ENCODE measurements around the gene SCN5A. TPM values are rescaled to one million over a fixed set of nuclear protein-coding genes. Genes with fewer than 3 reads are reported as not detected.

SCN5A gene
- total and polyA plus RNA-seq, 12 donors: 0.04 to 2.1 (median 0.33) TPM; not detected in 2

GRCh38 chr3:38614091-38614490 lies 35.4 kb downstream of the SCN5A start:
- 78 to 88% (median 83%) methylated on average over 7 of the region's 7 CpGs for WGBS, 4 donors
- no peaks in the 10 kb centered on the region for H3K9me3 ChIP-seq (replicated peaks in 1 of 3)
- DNase-seq: no peak
- H3K4me3 ChIP-seq: no peak overlapping the region
- no peak for TF ChIP-seq CTCF (IDR thresholded peaks at IDR 0.05)
- no peak overlapping the region for H3K27ac ChIP-seq
- no peaks in the 10 kb centered on the region for H3K27me3 ChIP-seq
- intact Hi-C loops (cut with DNase I): no loop called here
- no peaks in the 10 kb centered on the region for H3K36me3 ChIP-seq (replicated peaks in 1 of 2)
- no peaks in the 10 kb centered on the region for H3K4me1 ChIP-seq (replicated peaks in 1 of 2)

- Histone ChIP-seq H3K9me3 (replicated peaks in 1 of 3) (no peaks in the 10 kb centered on the region), H3K4me1 (replicated peaks in 1 of 2) (no peaks in the 10 kb centered on the region), H3K36me3 (replicated peaks in 1 of 2) (no peaks in the 10 kb centered on the region), H3K27me3 (no peaks in the 10 kb centered on the region), H3K4me3 (no peak overlapping the region), H3K27ac (no peak overlapping the region)
- intact Hi-C loops (cut with DNase I): no loop called here
- WGBS, 4 donors: 88 to 93% (median 92%) methylated on average over 5 of the region's 5 CpGs
- DNase-seq: no peak
- TF ChIP-seq CTCF (IDR thresholded peaks at IDR 0.05) (no peak), POLR2A (IDR thresholded peaks at IDR 0.05) (no peak)
Observed at GRCh38 chr3:38613426-38613825, 36.1 kb downstream of the SCN5A start.

GRCh38 chr3:38611866-38612265 lies 37.6 kb downstream of the SCN5A start:
- intact Hi-C loops (cut with DNase I): no loop called here
- Histone ChIP-seq H3K4me1 (replicated peaks in 1 of 2) (no peaks in the 10 kb centered on the region), H3K4me3 (no peak overlapping the region), H3K9me3 (replicated peaks in 1 of 3) (no peaks in the 10 kb centered on the region), H3K27ac (no peak overlapping the region), H3K27me3 (no peaks in the 10 kb centered on the region), H3K36me3 (replicated peaks in 1 of 2) (no peaks in the 10 kb centered on the region)
- no peak for DNase-seq
- WGBS, 4 donors: 70 to 88% (median 80%) methylated on average over 2 to 4 of the region's 4 CpGs
- no peak for TF ChIP-seq CTCF (IDR thresholded peaks at IDR 0.05)
- no peak for TF ChIP-seq POLR2A (IDR thresholded peaks at IDR 0.05)

GRCh38 chr3:38610934-38611333 lies 38.6 kb downstream of the SCN5A start:
- H3K36me3 ChIP-seq (replicated peaks in 1 of 2): no peaks in the 10 kb centered on the region
- no peak for DNase-seq

More at GRCh38 chr3:38610934-38611333, 38.6 kb downstream of the SCN5A start:
- intact Hi-C loops (cut with DNase I): no loop called here
- WGBS, 4 donors: 89 to 100% (median 91%) methylated on average over 3 to 5 of the region's 5 CpGs
- Histone ChIP-seq H3K27ac (no peak overlapping the region), H3K4me3 (no peak overlapping the region), H3K4me1 (replicated peaks in 1 of 2) (no peaks in the 10 kb centered on the region), H3K9me3 (replicated peaks in 1 of 3) (no peaks in the 10 kb centered on the region), H3K27me3 (no peaks in the 10 kb centered on the region)
- TF ChIP-seq CTCF (IDR thresholded peaks at IDR 0.05) (no peak), POLR2A (IDR thresholded peaks at IDR 0.05) (no peak)
